ENCODE data around the gene MGAT4B.

GRCh38 chr5:179780362-179780761 is 26.3 kb downstream of the MGAT4B start:
- TF ChIP-seq CTCF (IDR thresholded peaks at IDR 0.05) (no peak), POLR2A (IDR thresholded peaks at IDR 0.05) (no peak)

Measured in Peyer's patch (tissue), 4 donors.